GM19239 (cell line): ENCODE results near the gene TAB2.
"Not testable (repeated sequence)": the region's sequence is repeated elsewhere in the genome, so short reads cannot be mapped to it uniquely, and the experiment has no call there.

Experiments used
- DNase-seq: peaks from one replicate; pipeline ENCODE4 v3.0.0; 2011; ENCODE audit warnings: low spot score; ENCODE audit not compliant: insufficient read length
- FAIRE-seq: peaks from 2 replicates; lab custom pipeline; 2011; peaks lifted over from hg19 to GRCh38; lab: Jason Lieb, UNC

Gene TAB2

GRCh38 chr6:149435919-149436586, 118.5 kb downstream of the TAB2 start:
- DNase-seq (no peak), FAIRE-seq (no peak)

GRCh38 chr6:149436647-149437046, 119.1 kb downstream of the TAB2 start:
- DNase-seq = no peak
- no peak for FAIRE-seq

DNA sequence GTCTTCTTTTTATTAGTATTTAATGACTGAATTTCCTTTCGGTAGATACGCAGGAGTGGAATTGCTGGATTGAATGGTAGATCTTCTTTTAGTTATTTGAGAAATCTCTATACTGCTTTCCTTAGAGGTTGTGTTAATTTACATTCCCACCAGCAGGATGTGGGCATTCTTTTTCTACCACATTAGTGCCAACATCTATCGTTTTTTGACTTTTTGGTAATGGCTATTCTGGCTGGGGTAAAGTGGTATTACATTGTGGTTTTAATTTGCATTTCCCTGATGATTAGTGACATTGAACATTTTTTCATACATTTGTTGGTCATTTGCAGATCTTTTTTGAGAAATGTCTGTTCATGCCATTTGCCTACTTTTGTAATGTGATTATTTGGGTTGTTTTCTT, 119.7 kb downstream of the TAB2 start:
- DNase-seq = no peak
- FAIRE-seq = no peak

- FAIRE-seq (no peak), DNase-seq (no peak)
These were observed 121.3 kb downstream of the TAB2 start for GRCh38 chr6:149438855-149439254.

GRCh38 chr6:149439626-149440025, 122.1 kb downstream of the TAB2 start:
- DNase-seq (no peak), FAIRE-seq (no peak)

DNA sequence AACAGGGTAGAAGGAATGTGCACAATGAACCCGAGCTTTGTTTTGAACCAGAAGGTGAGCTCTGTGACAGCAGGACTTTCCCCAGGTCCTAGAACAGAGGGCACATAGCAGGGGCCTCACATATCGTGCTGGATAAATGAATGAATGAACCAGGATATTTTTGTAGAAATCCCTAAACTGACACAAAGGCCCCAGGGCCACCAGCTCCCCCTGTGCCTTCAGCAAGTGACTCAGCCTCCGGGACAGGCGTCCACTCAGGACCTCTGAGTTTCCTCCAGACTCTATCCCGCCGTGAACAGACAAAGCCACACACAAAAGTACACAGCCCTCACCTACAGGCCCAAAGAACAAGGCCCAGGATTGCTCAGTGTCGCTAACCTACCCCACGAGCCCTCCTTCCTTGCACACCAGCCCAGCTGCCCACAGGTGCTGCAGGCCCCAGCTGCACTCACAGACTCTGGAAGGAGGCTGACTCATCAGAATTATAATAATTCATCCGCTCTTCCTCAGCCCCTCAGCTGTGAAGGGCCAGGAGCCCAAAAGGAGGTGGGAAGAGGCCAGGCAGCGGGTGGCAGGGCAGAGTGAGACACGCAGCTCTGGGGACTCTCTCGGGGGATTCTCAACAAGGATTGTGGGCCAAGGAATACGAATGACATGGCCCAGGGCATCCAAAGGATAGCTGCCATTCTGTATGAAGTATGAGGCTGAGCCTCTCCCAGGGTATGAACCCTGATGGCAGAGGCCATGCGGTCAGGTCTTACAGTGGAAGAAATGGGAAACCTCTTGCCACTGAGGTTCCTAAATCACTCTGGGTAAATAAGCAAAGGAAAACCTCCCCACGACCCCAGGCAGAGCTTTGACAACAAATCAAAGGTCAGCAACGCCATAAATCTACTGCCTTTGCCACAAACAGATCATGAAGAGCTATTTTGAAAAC, 123.5 kb downstream of the TAB2 start:
- DNase-seq = no peak
- no peak for FAIRE-seq

DNA sequence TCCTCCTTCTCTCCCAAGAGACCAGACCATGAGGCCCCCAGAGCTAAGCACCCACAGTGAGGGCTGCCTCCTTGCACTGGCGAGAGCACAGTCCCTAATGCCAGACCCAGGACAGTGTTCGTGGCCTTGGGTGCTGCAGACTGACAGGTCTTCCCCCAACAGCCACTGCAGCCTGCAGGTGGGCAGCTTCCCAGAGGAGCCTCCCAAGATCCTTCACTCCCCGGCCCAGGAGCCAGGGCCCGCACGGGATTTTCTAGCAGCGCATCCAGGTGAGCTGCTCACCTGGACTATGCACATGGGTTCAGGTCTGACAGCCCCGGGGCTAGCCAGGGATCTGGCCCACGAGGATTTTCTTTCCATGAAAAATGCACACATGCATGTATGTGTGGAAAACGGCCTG, 124.2 kb downstream of the TAB2 start:
- FAIRE-seq = no peak
- DNase-seq = no peak

- no peak for FAIRE-seq
These were observed 126.1 kb downstream of the TAB2 start for GRCh38 chr6:149443411-149444181.

GRCh38 chr6:149444360-149445094, 127.0 kb downstream of the TAB2 start:
- not testable (repeated sequence) for FAIRE-seq, DNase-seq

More at GRCh38 chr6:149443411-149444181, 126.1 kb downstream of the TAB2 start:
- DNase-seq = no peak

DNA sequence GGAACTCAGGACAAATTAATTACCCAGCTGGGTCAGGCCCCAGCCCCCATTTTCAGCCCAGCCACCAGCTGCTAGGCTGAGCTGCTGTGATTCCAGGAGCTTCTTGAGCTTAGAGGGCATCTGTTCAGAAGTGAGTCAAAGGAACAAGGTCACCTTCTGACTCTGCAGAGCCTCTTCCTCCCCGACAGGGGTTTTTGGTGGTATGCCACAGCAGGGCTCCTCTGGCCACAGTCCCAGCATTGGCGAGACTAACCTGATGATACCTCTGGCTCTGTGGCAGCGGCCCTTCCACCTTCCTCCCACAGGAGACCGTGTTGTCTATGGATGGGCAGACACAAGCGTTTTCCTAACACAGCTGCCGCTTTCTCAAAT, 127.6 kb downstream of the TAB2 start:
- FAIRE-seq (no peak), DNase-seq (no peak)

DNA sequence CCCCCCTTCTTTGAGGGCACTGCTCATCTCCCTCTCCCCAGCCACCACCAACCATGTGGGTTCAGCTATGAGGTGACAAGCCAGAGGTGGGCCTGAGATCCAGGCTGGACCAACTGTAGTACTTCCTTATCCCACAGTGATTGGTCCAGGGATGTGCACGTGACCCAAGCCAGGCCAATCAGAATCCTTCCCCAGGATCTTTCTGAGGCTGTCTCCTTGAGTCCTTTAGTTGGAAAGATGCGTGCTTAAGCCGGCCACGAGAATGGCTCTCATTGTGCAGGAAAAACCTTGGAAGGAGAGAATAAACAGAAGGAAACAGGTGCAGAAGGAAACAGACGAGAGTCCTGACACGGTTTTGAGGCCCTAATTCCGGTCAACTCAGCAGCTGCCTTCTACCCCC, 128.1 kb downstream of the TAB2 start:
- no peak for DNase-seq

GRCh38 chr6:149446791-149447376, 129.4 kb downstream of the TAB2 start:
- no peak for FAIRE-seq
- no peak for DNase-seq

More for the DNA sequence above, 128.1 kb downstream of the TAB2 start:
- FAIRE-seq = no peak

DNA sequence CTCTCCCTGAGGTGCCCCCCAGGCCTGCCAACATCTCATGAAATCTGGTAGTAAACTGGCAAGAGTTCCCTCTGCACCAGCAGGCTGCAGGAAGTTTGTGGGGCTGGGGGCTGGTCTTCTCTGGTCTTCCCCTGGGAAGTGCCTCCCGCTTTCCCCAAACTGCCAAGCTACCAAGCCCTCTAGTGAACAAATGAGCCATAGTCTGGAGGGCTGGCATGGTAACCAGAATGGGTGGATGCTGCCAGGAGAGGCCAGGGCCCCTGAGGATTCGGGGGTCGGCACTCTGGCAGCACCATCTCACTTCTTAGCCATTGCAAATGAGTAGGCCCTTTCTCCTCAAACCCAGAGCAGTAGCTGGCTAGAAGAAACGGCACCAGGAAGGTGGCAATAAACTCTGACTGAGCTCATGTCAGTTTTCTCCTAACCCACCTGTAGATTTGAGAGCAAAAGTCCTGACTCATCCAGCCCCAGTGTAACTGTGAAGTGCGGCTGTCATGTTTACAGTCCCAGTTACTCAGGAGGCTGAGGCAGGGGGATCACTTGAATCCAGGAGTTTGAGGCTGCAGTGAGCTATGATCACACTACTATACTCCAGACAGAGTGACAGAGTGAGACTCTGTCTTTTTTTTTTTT, 131.4 kb downstream of the TAB2 start:
- no peak for DNase-seq
- no peak for FAIRE-seq

DNA sequence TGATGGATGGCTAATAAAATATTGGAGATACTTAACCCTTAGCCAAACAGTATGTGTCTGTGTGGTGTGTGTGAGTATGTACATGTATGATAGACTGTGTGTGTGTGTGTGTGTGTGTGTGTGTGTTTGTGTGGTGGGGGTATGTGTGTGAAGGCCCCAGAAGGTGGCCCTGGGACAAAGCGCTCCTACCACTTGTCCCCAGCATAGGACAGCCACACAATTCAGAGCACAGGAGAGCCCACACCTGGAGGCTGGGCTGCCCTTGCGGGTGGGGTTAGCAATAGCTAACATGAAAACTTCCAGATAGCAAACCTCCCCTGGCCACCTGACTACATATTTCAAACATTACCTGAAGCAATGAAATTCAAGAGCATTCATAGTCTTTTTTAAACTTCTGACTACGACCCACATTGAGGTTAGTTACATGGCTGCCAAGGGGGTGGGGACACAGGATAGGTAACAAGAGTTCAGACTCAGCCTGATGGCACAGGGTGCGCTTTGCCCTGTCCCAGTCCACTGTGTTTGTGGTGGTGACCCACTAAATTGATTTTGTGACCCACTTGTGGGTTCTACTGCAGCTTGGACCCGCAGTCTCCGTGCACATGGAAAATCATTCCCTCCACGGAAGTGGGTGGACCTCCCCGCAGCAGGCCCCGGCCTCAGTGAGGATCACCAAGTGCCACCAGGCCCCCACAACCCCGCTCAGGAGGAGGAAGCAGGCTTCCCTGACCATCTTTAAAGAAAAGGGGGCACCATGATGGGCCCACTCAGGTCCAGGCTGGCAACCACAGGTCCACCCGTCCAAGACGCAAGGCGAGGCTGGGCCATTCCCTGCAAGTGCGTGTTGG, 132.5 kb downstream of the TAB2 start:
- no peak for FAIRE-seq

GRCh38 chr6:149450679-149451375, 133.3 kb downstream of the TAB2 start:
- FAIRE-seq (no peak), DNase-seq (no peak)

More for the DNA sequence above, 132.5 kb downstream of the TAB2 start:
- DNase-seq = no peak

GRCh38 chr6:149451376-149452036, 134.0 kb downstream of the TAB2 start:
- DNase-seq (no peak), FAIRE-seq (no peak)
